A549 treated with Mapracorat at 1 μM for 4 hours (cell line): Measurements from ENCODE around the gene UBE2S. TPM values are rescaled to one million over a fixed set of nuclear protein-coding genes. Genes with fewer than 3 reads are reported as not detected.

Experiments used
- total RNA-seq: library from RNA; stranded (reverse); fragments of 200-300 nt; extraction: Qiagen RNA extraction; gene quantifications from 5 replicates; pipeline ENCODE4 v1.2.3, GENCODE V29; 2022

UBE2S gene
- total RNA-seq: 282 to 492 TPM (median 445 TPM) in 5 replicates

GRCh38 chr19:55407550-55407799 is at the start of gene UBE2S:
UBE2S (minus strand) TSS chr19:55407788; CDS start chr19:55407589, 199 bp downstream.

GRCh38 chr19:55443045-55443823 is 35.6 kb upstream of the UBE2S start, which contains the start of gene SHISA7:
SHISA7 (minus strand) TSS chr19:55443300; CDS start chr19:55442863, 437 bp downstream.

GRCh38 chr19:55385724-55386492 is 21.7 kb downstream of the UBE2S start, which contains the start of gene RPL28:
RPL28 (plus strand) TSS chr19:55385932; CDS start chr19:55386358, 426 bp downstream.

GRCh38 chr19:55384131-55384919 is 23.3 kb downstream of the UBE2S start, which contains the start of gene TMEM238:
TMEM238 (minus strand) TSS chr19:55384292; CDS start chr19:55384259, 33 bp downstream.

GRCh38 chr19:55376241-55376933 is 31.2 kb downstream of the UBE2S start, which contains the start of gene TMEM190:
TMEM190 (plus strand) TSS chr19:55376826; CDS start chr19:55376854, 28 bp downstream.

GRCh38 chr19:55370305-55370988 is 37.1 kb downstream of the UBE2S start, which contains the start of gene IL11:
IL11 (minus strand) TSS chr19:55370463; CDS start chr19:55370310, 153 bp downstream.

GRCh38 chr19:55362990-55363716 is 44.4 kb downstream of the UBE2S start, which contains the start of gene GARIN5B:
GARIN5B (minus strand) TSS chr19:55363260; CDS start chr19:55363066, 194 bp downstream.

GRCh38 chr19:55354698-55355212 is 52.8 kb downstream of the UBE2S start, which contains the start of gene COX6B2:
COX6B2 (minus strand) TSS chr19:55354719; CDS start chr19:55354521, 198 bp downstream.

Other genes starting within 250 kb of the UBE2S start
- gene DNAAF3, start 241.2 kb downstream of the UBE2S start, total RNA-seq: 3.6 to 6.9 TPM (median 5.8 TPM) in 5 replicates
- 3.0 to 6.1 TPM (median 4.4 TPM) in 5 replicates for gene SYT5, start 227.5 kb downstream of the UBE2S start, total RNA-seq
- gene PTPRH, start 198.3 kb downstream of the UBE2S start, total RNA-seq: 3.5 to 6.0 TPM (median 5.0 TPM) in 5 replicates
- gene TMEM86B, start 179.0 kb downstream of the UBE2S start, total RNA-seq: 3.1 to 5.4 TPM (median 3.9 TPM) in 5 replicates
- 81.0 to 117 TPM (median 113 TPM) in 5 replicates for gene PPP6R1, start 148.8 kb downstream of the UBE2S start, total RNA-seq
- gene HSPBP1, start 127.7 kb downstream of the UBE2S start, total RNA-seq: 118 to 150 TPM (median 135 TPM) in 5 replicates
- gene BRSK1, start 123.8 kb downstream of the UBE2S start, total RNA-seq: 2.9 to 4.1 TPM (median 3.0 TPM) in 5 replicates
- gene TMEM150B, start 82.4 kb downstream of the UBE2S start, total RNA-seq: not detected in 5 replicates
- gene KMT5C, start 67.9 kb downstream of the UBE2S start, total RNA-seq: 3.6 to 8.3 TPM (median 6.7 TPM) in 5 replicates
- gene COX6B2, start 53.1 kb downstream of the UBE2S start, total RNA-seq: 0.33 to 4.4 TPM (median 1.0 TPM) in 5 replicates
- gene GARIN5B, start 44.5 kb downstream of the UBE2S start, total RNA-seq: 0.05 to 0.22 TPM (median 0.08 TPM) in 5 replicates
- gene IL11, start 37.3 kb downstream of the UBE2S start, total RNA-seq: 16.3 to 22.0 TPM (median 18.1 TPM) in 5 replicates
- gene TMEM190, start 31.0 kb downstream of the UBE2S start, total RNA-seq: 1.1 to 2.4 TPM (median 1.5 TPM) in 5 replicates
- 2.5 to 10.7 TPM (median 9.7 TPM) in 5 replicates for gene TMEM238, start 23.5 kb downstream of the UBE2S start, total RNA-seq
- 2,416 to 3,186 TPM (median 2,701 TPM) in 5 replicates for gene RPL28, start 21.9 kb downstream of the UBE2S start, total RNA-seq
- not detected in 5 replicates for gene SHISA7, start 35.5 kb upstream of the UBE2S start, total RNA-seq
- gene ISOC2, start 53.9 kb upstream of the UBE2S start, total RNA-seq: 54.7 to 59.3 TPM (median 58.4 TPM) in 5 replicates
- not detected in 5 replicates for gene C19orf85, start 57.0 kb upstream of the UBE2S start, total RNA-seq
- gene ZNF628, start 68.8 kb upstream of the UBE2S start, total RNA-seq: 2.9 to 8.5 TPM (median 5.4 TPM) in 5 replicates
- gene NAT14, start 77.4 kb upstream of the UBE2S start, total RNA-seq: 31.7 to 58.5 TPM (median 52.9 TPM) in 5 replicates
- gene SSC5D, start 80.6 kb upstream of the UBE2S start, total RNA-seq: 0.53 to 0.93 TPM (median 0.61 TPM) in 5 replicates
- gene SBK2, start 129.3 kb upstream of the UBE2S start, total RNA-seq: 1.1 to 2.4 TPM (median 1.5 TPM) in 5 replicates
- 0.81 to 1.9 TPM (median 1.6 TPM) in 5 replicates for gene SBK3, start 137.8 kb upstream of the UBE2S start, total RNA-seq
- gene ZNF579, start 173.1 kb upstream of the UBE2S start, total RNA-seq: 19.1 to 31.9 TPM (median 29.7 TPM) in 5 replicates
- gene FIZ1, start 191.7 kb upstream of the UBE2S start, total RNA-seq: 21.6 to 25.3 TPM (median 22.9 TPM) in 5 replicates
- gene ZNF524, start 192.5 kb upstream of the UBE2S start, total RNA-seq: 11.3 to 19.0 TPM (median 17.5 TPM) in 5 replicates
- 6.9 to 12.2 TPM (median 11.8 TPM) in 5 replicates for gene ZNF865, start 197.9 kb upstream of the UBE2S start, total RNA-seq
- gene ZNF784, start 216.8 kb upstream of the UBE2S start, total RNA-seq: 4.0 to 5.9 TPM (median 5.4 TPM) in 5 replicates
- 28.0 to 53.4 TPM (median 49.3 TPM) in 5 replicates for gene ZNF580, start 233.2 kb upstream of the UBE2S start, total RNA-seq
- 36.8 to 50.0 TPM (median 46.0 TPM) in 5 replicates for gene ZNF581, start 235.9 kb upstream of the UBE2S start, total RNA-seq
- 14.5 to 19.8 TPM (median 18.6 TPM) in 5 replicates for gene CCDC106, start 240.4 kb upstream of the UBE2S start, total RNA-seq
- gene U2AF2, start 247.2 kb upstream of the UBE2S start, total RNA-seq: 258 to 297 TPM (median 278 TPM) in 5 replicates